Large intestine (tissue), 3 donors: Measurements from ENCODE around the gene WDFY4. TPM values are rescaled to one million over a fixed set of nuclear protein-coding genes. Genes with fewer than 3 reads are reported as not detected.

Experiments
- DNase-seq, 2 donors: peaks; one replicate each; pipeline versions ENCODE4 v3.0.0 to v3.0.0-alpha.2; 2013
- H3K27ac ChIP-seq: one replicate; pipeline ENCODE4 v1.5.1; 2013; ENCODE audit warnings: low read length
- H3K27me3 ChIP-seq: 2 replicates; pipeline ENCODE4 v1.6.1; 2013; ENCODE audit warnings: low read length; ENCODE audit not compliant: control insufficient read depth, insufficient read depth
- H3K36me3 ChIP-seq: 2 replicates; pipeline ENCODE4 v1.6.1; 2013; ENCODE audit warnings: low read length; ENCODE audit not compliant: control insufficient read depth, insufficient read depth
- H3K4me1 ChIP-seq: one replicate; pipeline ENCODE4 v1.6.1; 2013; ENCODE audit warnings: low read length; ENCODE audit not compliant: control insufficient read depth, insufficient read depth
- H3K4me3 ChIP-seq: one replicate; pipeline ENCODE4 v1.5.1; 2013; ENCODE audit warnings: low read length
- H3K9me3 ChIP-seq: one replicate; pipeline ENCODE4 v1.6.1; 2013; ENCODE audit warnings: mild to moderate bottlenecking, low read depth, low read length, moderate library complexity; ENCODE audit not compliant: control insufficient read depth
- WGBS: methylation state at CpG from one replicate; pipeline ENCODE4 v1.1.5; 2013; ENCODE audit warnings: low lambda C conversion rate; ENCODE audit not compliant: insufficient coverage; 5-methylcytosine and 5-hydroxymethylcytosine counted together
- polyA plus RNA-seq: library from polyadenylated mRNA; unstranded; fragments of 120-200 nt; gene quantifications from one replicate; pipeline ENCODE4 v1.2.1, GENCODE V29; 2013

The WDFY4 gene
- polyA plus RNA-seq, 1 donor, result 3.5 TPM

- Histone ChIP-seq H3K9me3 (no peaks in the 10 kb centered on the region), H3K36me3 (no peaks in the 10 kb centered on the region), H3K27ac (no peak overlapping the region), H3K4me1 (no peaks in the 10 kb centered on the region), H3K4me3 (no peak overlapping the region), H3K27me3 (no peaks in the 10 kb centered on the region)
- no peak for DNase-seq
- no CpG with 5 or more reads among the region's 8 CpGs for WGBS
These were observed 215.1 kb downstream of the WDFY4 start for GRCh38 chr10:48899781-48900180.

GRCh38 chr10:48900371-48900801, 215.7 kb downstream of the WDFY4 start:
- WGBS, result no CpG with 5 or more reads among the region's 2 CpGs
- Histone ChIP-seq H3K27ac (no peak overlapping the region), H3K9me3 (no peaks in the 10 kb centered on the region), H3K4me1 (no peaks in the 10 kb centered on the region), H3K36me3 (no peaks in the 10 kb centered on the region), H3K27me3 (no peaks in the 10 kb centered on the region), H3K4me3 (no peak overlapping the region)
- no peak for DNase-seq

GRCh38 chr10:48901319-48901718, 216.6 kb downstream of the WDFY4 start:
- Histone ChIP-seq H3K4me3 (no peak overlapping the region), H3K27ac (no peak overlapping the region), H3K36me3 (no peaks in the 10 kb centered on the region), H3K27me3 (no peaks in the 10 kb centered on the region), H3K4me1 (no peaks in the 10 kb centered on the region), H3K9me3 (no peaks in the 10 kb centered on the region)
- no peak for DNase-seq
- no CpG with 5 or more reads among the region's 5 CpGs for WGBS

- no CpG with 5 or more reads among the region's 7 CpGs for WGBS
- DNase-seq, result no peak
- Histone ChIP-seq H3K36me3 (no peaks in the 10 kb centered on the region), H3K27me3 (no peaks in the 10 kb centered on the region), H3K4me1 (no peaks in the 10 kb centered on the region), H3K27ac (no peak overlapping the region), H3K4me3 (no peak overlapping the region), H3K9me3 (no peaks in the 10 kb centered on the region)
These were observed 217.4 kb downstream of the WDFY4 start for GRCh38 chr10:48902096-48902495.

GRCh38 chr10:48903151-48903550, 218.5 kb downstream of the WDFY4 start:
- Histone ChIP-seq H3K4me1 (no peaks in the 10 kb centered on the region), H3K9me3 (no peaks in the 10 kb centered on the region), H3K27me3 (no peaks in the 10 kb centered on the region), H3K4me3 (no peak overlapping the region), H3K27ac (no peak overlapping the region), H3K36me3 (no peaks in the 10 kb centered on the region)
- 79% methylated on average over 2 of the region's 2 CpGs for WGBS
- DNase-seq, result no peak

- H3K4me1 ChIP-seq, result no peaks in the 10 kb centered on the region
- DNase-seq, result no peak
- no peaks in the 10 kb centered on the region for H3K36me3 ChIP-seq
- WGBS, result 100% methylated on average over 2 of the region's 2 CpGs
- H3K4me3 ChIP-seq, result no peak overlapping the region
- no peaks in the 10 kb centered on the region for H3K27me3 ChIP-seq
- H3K9me3 ChIP-seq, result no peaks in the 10 kb centered on the region
- no peak overlapping the region for H3K27ac ChIP-seq
These were observed 220.2 kb downstream of the WDFY4 start for GRCh38 chr10:48904861-48905260.

- no peak for DNase-seq
- no CpG with 5 or more reads among the region's 2 CpGs for WGBS
- no peaks in the 10 kb centered on the region for H3K9me3 ChIP-seq
These were observed 220.6 kb downstream of the WDFY4 start for GRCh38 chr10:48905311-48905710.

GRCh38 chr10:48906841-48907240, 222.2 kb downstream of the WDFY4 start:
- H3K4me3 ChIP-seq, result no peak overlapping the region
- H3K4me1 ChIP-seq, result no peaks in the 10 kb centered on the region
- no peaks in the 10 kb centered on the region for H3K27me3 ChIP-seq
- DNase-seq, result no peak
- whole genome bisulfite sequencing, result 75% methylated on average over 1 of the region's 2 CpGs
- no peaks in the 10 kb centered on the region for H3K9me3 ChIP-seq
- no peak overlapping the region for H3K27ac ChIP-seq
- H3K36me3 ChIP-seq, result no peaks in the 10 kb centered on the region

More at GRCh38 chr10:48905311-48905710, 220.6 kb downstream of the WDFY4 start:
- Histone ChIP-seq H3K4me3 (no peak overlapping the region), H3K27ac (no peak overlapping the region), H3K27me3 (no peaks in the 10 kb centered on the region), H3K36me3 (no peaks in the 10 kb centered on the region), H3K4me1 (no peaks in the 10 kb centered on the region)

GRCh38 chr10:48907730-48908129, 223.1 kb downstream of the WDFY4 start:
- Histone ChIP-seq H3K27me3 (no peaks in the 10 kb centered on the region), H3K9me3 (no peaks in the 10 kb centered on the region), H3K36me3 (no peaks in the 10 kb centered on the region), H3K27ac (no peak overlapping the region), H3K4me3 (no peak overlapping the region), H3K4me1 (no peaks in the 10 kb centered on the region)
- peak in 1 of 2 donors; percentile 11 for DNase-seq
- no CpG with 5 or more reads among the region's 4 CpGs for WGBS

- no peaks in the 10 kb centered on the region for H3K9me3 ChIP-seq
- H3K36me3 ChIP-seq, result no peaks in the 10 kb centered on the region
- WGBS, result 83% methylated on average over 1 of the region's 5 CpGs
- no peak overlapping the region for H3K27ac ChIP-seq
- DNase-seq, result no peak
- no peak overlapping the region for H3K4me3 ChIP-seq
- no peaks in the 10 kb centered on the region for H3K27me3 ChIP-seq
- no peaks in the 10 kb centered on the region for H3K4me1 ChIP-seq
These were observed 225.9 kb downstream of the WDFY4 start for GRCh38 chr10:48910548-48910947.

- peaks cover 3% of the 10 kb centered on the region for H3K27me3 ChIP-seq
- H3K9me3 ChIP-seq, result no peaks in the 10 kb centered on the region
- 57% methylated on average over 1 of the region's 14 CpGs for WGBS
- no peak overlapping the region for H3K4me3 ChIP-seq
- H3K36me3 ChIP-seq, result no peaks in the 10 kb centered on the region
- no peaks in the 10 kb centered on the region for H3K4me1 ChIP-seq
- DNase-seq, result no peak
- no peak overlapping the region for H3K27ac ChIP-seq
These were observed 229.0 kb downstream of the WDFY4 start for GRCh38 chr10:48913674-48914073.
